ENCODE results near the gene PMVK.
A peak's percentile ranks its signal among the peaks of the same experiment; 100 is the strongest.

Gene PMVK

GRCh38 chr1:154969246-154969645 lies 32.7 kb upstream of the PMVK start:
- Histone ChIP-seq H2BK5ac (ENCODE audit: low read length) (no peak overlapping the region), H3K56ac (ENCODE audit: low read length) (peak overlapping the region; percentile 87), H3K4ac (ENCODE audit: low read depth, low read length) (no peak overlapping the region), H3K23ac (ENCODE audit: low read length) (peak overlapping the region; percentile 59), H4K5ac (ENCODE audit: low read length) (no peak overlapping the region), H2BK15ac (replicated peaks; ENCODE audit: low read depth) (no peak overlapping the region), H3K79me2 (ENCODE audit: control insufficient read depth, insufficient read depth, low read length) (peaks cover 37% of the 10 kb centered on the region), H3K79me1 (ENCODE audit: low read length) (peaks cover 25% of the 10 kb centered on the region), H2BK120ac (ENCODE audit: low read depth, low read length) (no peak overlapping the region), H3K36me3 (ENCODE audit: control insufficient read depth, insufficient read depth, low read length) (peaks cover 17% of the 10 kb centered on the region), H3K4me3 (ENCODE audit: low read length) (peak overlapping the region; percentile 79), H4K8ac (ENCODE audit: low read depth, low read length) (no peak overlapping the region), H3K4me1 (ENCODE audit: control insufficient read depth, low read depth, low read length) (peaks cover 6% of the 10 kb centered on the region), H3K27ac (ENCODE audit: low read depth, low read length) (no peak overlapping the region), H3K27me3 (ENCODE audit: insufficient read depth, low read length, poor library complexity) (no peaks in the 10 kb centered on the region), H3K4me2 (ENCODE audit: low read length) (peak overlapping the region; percentile 73), H3K18ac (ENCODE audit: low read length) (no peak overlapping the region), H2AK5ac (ENCODE audit: low read length) (peak overlapping the region; percentile 59), H3K9ac (ENCODE audit: low read length) (peak overlapping the region; percentile 95)
- DNase-seq, result no peak
- no CpG with 5 or more reads among the region's 5 CpGs for WGBS (ENCODE audit: extremely low coverage, insufficient coverage, low lambda C conversion rate)

GRCh38 chr1:154968731-154969130 lies 32.2 kb upstream of the PMVK start:
- Histone ChIP-seq H2AK5ac (ENCODE audit: low read length) (no peak overlapping the region), H3K23ac (ENCODE audit: low read length) (no peak overlapping the region), H3K18ac (ENCODE audit: low read length) (no peak overlapping the region), H3K79me1 (ENCODE audit: low read length) (peaks cover 26% of the 10 kb centered on the region), H3K27ac (ENCODE audit: low read depth, low read length) (no peak overlapping the region), H3K4me2 (ENCODE audit: low read length) (peak overlapping the region; percentile 73), H3K36me3 (ENCODE audit: control insufficient read depth, insufficient read depth, low read length) (peaks cover 21% of the 10 kb centered on the region), H3K4ac (ENCODE audit: low read depth, low read length) (no peak overlapping the region), H3K27me3 (ENCODE audit: insufficient read depth, low read length, poor library complexity) (no peaks in the 10 kb centered on the region), H3K4me1 (ENCODE audit: control insufficient read depth, low read depth, low read length) (peaks cover 6% of the 10 kb centered on the region), H4K8ac (ENCODE audit: low read depth, low read length) (no peak overlapping the region), H2BK120ac (ENCODE audit: low read depth, low read length) (no peak overlapping the region), H2BK5ac (ENCODE audit: low read length) (no peak overlapping the region), H4K5ac (ENCODE audit: low read length) (no peak overlapping the region), H3K4me3 (ENCODE audit: low read length) (peak overlapping the region; percentile 79), H3K79me2 (ENCODE audit: control insufficient read depth, insufficient read depth, low read length) (peaks cover 37% of the 10 kb centered on the region), H2BK15ac (replicated peaks; ENCODE audit: low read depth) (no peak overlapping the region), H3K9ac (ENCODE audit: low read length) (peak overlapping the region; percentile 95), H3K56ac (ENCODE audit: low read length) (peak overlapping the region; percentile 87)
- WGBS (ENCODE audit: extremely low coverage, insufficient coverage, low lambda C conversion rate), result no CpG with 5 or more reads among the region's 3 CpGs
- peak; percentile 29 for DNase-seq

- Histone ChIP-seq H3K4ac (ENCODE audit: low read depth, low read length) (no peak overlapping the region), H2BK15ac (replicated peaks; ENCODE audit: low read depth) (no peak overlapping the region), H2BK5ac (ENCODE audit: low read length) (no peak overlapping the region), H3K23ac (ENCODE audit: low read length) (no peak overlapping the region), H4K5ac (ENCODE audit: low read length) (no peak overlapping the region), H2AK5ac (ENCODE audit: low read length) (no peak overlapping the region), H3K4me3 (ENCODE audit: low read length) (no peak overlapping the region), H3K18ac (ENCODE audit: low read length) (no peak overlapping the region), H4K8ac (ENCODE audit: low read depth, low read length) (no peak overlapping the region), H3K79me2 (ENCODE audit: control insufficient read depth, insufficient read depth, low read length) (peaks cover 37% of the 10 kb centered on the region), H2BK120ac (ENCODE audit: low read depth, low read length) (no peak overlapping the region), H3K27ac (ENCODE audit: low read depth, low read length) (no peak overlapping the region), H3K56ac (ENCODE audit: low read length) (no peak overlapping the region), H3K36me3 (ENCODE audit: control insufficient read depth, insufficient read depth, low read length) (peaks cover 26% of the 10 kb centered on the region), H3K79me1 (ENCODE audit: low read length) (peaks cover 27% of the 10 kb centered on the region), H3K4me1 (ENCODE audit: control insufficient read depth, low read depth, low read length) (peaks cover 6% of the 10 kb centered on the region), H3K4me2 (ENCODE audit: low read length) (no peak overlapping the region), H3K27me3 (ENCODE audit: insufficient read depth, low read length, poor library complexity) (no peaks in the 10 kb centered on the region), H3K9ac (ENCODE audit: low read length) (peak overlapping the region; percentile 15)
- WGBS (ENCODE audit: extremely low coverage, insufficient coverage, low lambda C conversion rate), result no CpG with 5 or more reads among the region's 5 CpGs
- DNase-seq, result no peak
Measured at GRCh38 chr1:154967331-154967950, 30.9 kb upstream of the PMVK start.

GRCh38 chr1:154966111-154966510 lies 29.6 kb upstream of the PMVK start:
- no peak overlapping the region for H4K8ac ChIP-seq (ENCODE audit: low read depth, low read length)
- peaks cover 26% of the 10 kb centered on the region for H3K36me3 ChIP-seq (ENCODE audit: control insufficient read depth, insufficient read depth, low read length)
- H3K4ac ChIP-seq (ENCODE audit: low read depth, low read length), result no peak overlapping the region
- no peak overlapping the region for H3K4me2 ChIP-seq (ENCODE audit: low read length)
- H3K23ac ChIP-seq (ENCODE audit: low read length), result no peak overlapping the region
- no peaks in the 10 kb centered on the region for H3K4me1 ChIP-seq (ENCODE audit: control insufficient read depth, low read depth, low read length)
- no peak overlapping the region for H4K5ac ChIP-seq (ENCODE audit: low read length)
- no peak overlapping the region for H2BK15ac ChIP-seq (replicated peaks; ENCODE audit: low read depth)
- H3K4me3 ChIP-seq (ENCODE audit: low read length), result no peak overlapping the region
- H2BK120ac ChIP-seq (ENCODE audit: low read depth, low read length), result no peak overlapping the region
- DNase-seq, result no peak
- peaks cover 27% of the 10 kb centered on the region for H3K79me1 ChIP-seq (ENCODE audit: low read length)
- H3K18ac ChIP-seq (ENCODE audit: low read length), result no peak overlapping the region
- no CpG with 5 or more reads among the region's 7 CpGs for WGBS (ENCODE audit: extremely low coverage, insufficient coverage, low lambda C conversion rate)
- H3K27me3 ChIP-seq (ENCODE audit: insufficient read depth, low read length, poor library complexity), result no peaks in the 10 kb centered on the region
- H3K27ac ChIP-seq (ENCODE audit: low read depth, low read length), result no peak overlapping the region
- H2AK5ac ChIP-seq (ENCODE audit: low read length), result no peak overlapping the region
- H3K79me2 ChIP-seq (ENCODE audit: control insufficient read depth, insufficient read depth, low read length), result peaks cover 35% of the 10 kb centered on the region
- no peak overlapping the region for H2BK5ac ChIP-seq (ENCODE audit: low read length)
- no peak overlapping the region for H3K9ac ChIP-seq (ENCODE audit: low read length)
- H3K56ac ChIP-seq (ENCODE audit: low read length), result no peak overlapping the region

- Histone ChIP-seq H2BK15ac (replicated peaks; ENCODE audit: low read depth) (no peak overlapping the region), H3K9ac (ENCODE audit: low read length) (no peak overlapping the region), H3K4me2 (ENCODE audit: low read length) (no peak overlapping the region), H4K8ac (ENCODE audit: low read depth, low read length) (no peak overlapping the region), H3K18ac (ENCODE audit: low read length) (no peak overlapping the region), H3K56ac (ENCODE audit: low read length) (no peak overlapping the region), H3K79me1 (ENCODE audit: low read length) (peaks cover 26% of the 10 kb centered on the region), H3K79me2 (ENCODE audit: control insufficient read depth, insufficient read depth, low read length) (peaks cover 29% of the 10 kb centered on the region), H3K23ac (ENCODE audit: low read length) (no peak overlapping the region), H3K4me1 (ENCODE audit: control insufficient read depth, low read depth, low read length) (peaks cover 4% of the 10 kb centered on the region), H2BK120ac (ENCODE audit: low read depth, low read length) (no peak overlapping the region), H4K5ac (ENCODE audit: low read length) (no peak overlapping the region), H2AK5ac (ENCODE audit: low read length) (no peak overlapping the region), H2BK5ac (ENCODE audit: low read length) (no peak overlapping the region), H3K4me3 (ENCODE audit: low read length) (no peak overlapping the region), H3K27me3 (ENCODE audit: insufficient read depth, low read length, poor library complexity) (no peaks in the 10 kb centered on the region), H3K4ac (ENCODE audit: low read depth, low read length) (no peak overlapping the region), H3K27ac (ENCODE audit: low read depth, low read length) (no peak overlapping the region), H3K36me3 (ENCODE audit: control insufficient read depth, insufficient read depth, low read length) (peaks cover 26% of the 10 kb centered on the region)
- no peak for DNase-seq
- WGBS (ENCODE audit: extremely low coverage, insufficient coverage, low lambda C conversion rate), result no CpG with 5 or more reads among the region's 6 CpGs
Measured at GRCh38 chr1:154964359-154964758, 27.8 kb upstream of the PMVK start.

GRCh38 chr1:154963643-154964042 lies 27.1 kb upstream of the PMVK start:
- Histone ChIP-seq H3K23ac (ENCODE audit: low read length) (no peak overlapping the region), H3K27me3 (ENCODE audit: insufficient read depth, low read length, poor library complexity) (no peaks in the 10 kb centered on the region), H4K5ac (ENCODE audit: low read length) (no peak overlapping the region), H3K4me3 (ENCODE audit: low read length) (no peak overlapping the region), H2BK5ac (ENCODE audit: low read length) (no peak overlapping the region), H2AK5ac (ENCODE audit: low read length) (no peak overlapping the region), H2BK15ac (replicated peaks; ENCODE audit: low read depth) (no peak overlapping the region), H3K4ac (ENCODE audit: low read depth, low read length) (no peak overlapping the region), H3K36me3 (ENCODE audit: control insufficient read depth, insufficient read depth, low read length) (peaks cover 26% of the 10 kb centered on the region), H3K79me2 (ENCODE audit: control insufficient read depth, insufficient read depth, low read length) (peaks cover 22% of the 10 kb centered on the region), H4K8ac (ENCODE audit: low read depth, low read length) (no peak overlapping the region), H3K9ac (ENCODE audit: low read length) (no peak overlapping the region), H3K79me1 (ENCODE audit: low read length) (peaks cover 22% of the 10 kb centered on the region), H2BK120ac (ENCODE audit: low read depth, low read length) (no peak overlapping the region), H3K18ac (ENCODE audit: low read length) (no peak overlapping the region), H3K27ac (ENCODE audit: low read depth, low read length) (no peak overlapping the region), H3K56ac (ENCODE audit: low read length) (no peak overlapping the region), H3K4me2 (ENCODE audit: low read length) (no peak overlapping the region), H3K4me1 (ENCODE audit: control insufficient read depth, low read depth, low read length) (peaks cover 4% of the 10 kb centered on the region)
- no peak for DNase-seq
- no CpG with 5 or more reads among the region's 8 CpGs for WGBS (ENCODE audit: extremely low coverage, insufficient coverage, low lambda C conversion rate)
